ENCODE measurements around the gene PEG3. TPM values are rescaled to one million over a fixed set of nuclear protein-coding genes. Genes with fewer than 3 reads are reported as not detected.

PEG3 gene
- total and polyA plus RNA-seq, 4 donors: 2.2 to 188 (median 7.7) TPM

GRCh38 chr19:56827708-56828107 lies 12.8 kb downstream of the PEG3 start:
- WGBS: 77% methylated on average over 2 of the region's 2 CpGs
- H3K27ac ChIP-seq (ENCODE audit: low read depth in 1 of 2, low read length in 2 of 2): no peak overlapping the region
- H3K4me3 ChIP-seq (ENCODE audit: low read depth in 1 of 3, low read length in 3 of 3): no peak overlapping the region
- H3K9ac ChIP-seq (ENCODE audit: low read depth in 1 of 2, low read length in 2 of 2): no peak overlapping the region
- no peaks in the 10 kb centered on the region for H3K9me3 ChIP-seq (ENCODE audit: control insufficient read depth in 4 of 4, low read length in 3 of 4)
- TF ChIP-seq HNF4G (IDR thresholded peaks at IDR 0.05) (no peak), ATF3 (IDR thresholded peaks at IDR 0.05) (no peak)
- no peak for DNase-seq (ENCODE audit: low spot score)
- no peaks in the 10 kb centered on the region for H3K4me1 ChIP-seq (ENCODE audit: control insufficient read depth in 4 of 4, insufficient read depth in 4 of 4, low read length in 3 of 4)
- no peaks in the 10 kb centered on the region for H3K36me3 ChIP-seq (ENCODE audit: control insufficient read depth in 4 of 4, insufficient read depth in 3 of 4, low read depth in 1 of 4, low read length in 3 of 4)
- H3K27me3 ChIP-seq (ENCODE audit: control insufficient read depth in 4 of 4, insufficient read depth in 4 of 4, low read length in 3 of 4): no peaks in the 10 kb centered on the region

- no peaks in the 10 kb centered on the region for H3K9me3 ChIP-seq (ENCODE audit: control insufficient read depth in 4 of 4, low read length in 3 of 4)
- no peak for TF ChIP-seq FOXA1 (IDR thresholded peaks at IDR 0.05)
- TF ChIP-seq TAF1 (conservative IDR thresholded peaks at IDR 0.05): no peak
- no peak for TF ChIP-seq NR2F2 (IDR thresholded peaks at IDR 0.05)
- no peak for TF ChIP-seq ATF3 (IDR thresholded peaks at IDR 0.05)
- TF ChIP-seq HNF4A (conservative IDR thresholded peaks at IDR 0.05): no peak
- no peak for TF ChIP-seq HNF4G (IDR thresholded peaks at IDR 0.05)
- no peak overlapping the region for H3K9ac ChIP-seq (ENCODE audit: low read depth in 1 of 2, low read length in 2 of 2)
- H3K4me1 ChIP-seq (ENCODE audit: control insufficient read depth in 4 of 4, insufficient read depth in 4 of 4, low read length in 3 of 4): no peaks in the 10 kb centered on the region
- H3K27ac ChIP-seq (ENCODE audit: low read depth in 1 of 2, low read length in 2 of 2): no peak overlapping the region
- no peak for DNase-seq (ENCODE audit: low spot score)
- no peak overlapping the region for H3K4me3 ChIP-seq (ENCODE audit: low read depth in 1 of 3, low read length in 3 of 3)
- WGBS: 88% methylated on average over 6 of the region's 6 CpGs
- H3K27me3 ChIP-seq (ENCODE audit: control insufficient read depth in 4 of 4, insufficient read depth in 4 of 4, low read length in 3 of 4): no peaks in the 10 kb centered on the region
- H3K36me3 ChIP-seq (ENCODE audit: control insufficient read depth in 4 of 4, insufficient read depth in 3 of 4, low read depth in 1 of 4, low read length in 3 of 4): peaks cover 0 to 7% (median under 1%) of the 10 kb centered on the region in 4 donors
These were observed 16.6 kb downstream of the PEG3 start for GRCh38 chr19:56823956-56824355.

- Histone ChIP-seq H3K4me1 (ENCODE audit: control insufficient read depth in 4 of 4, insufficient read depth in 4 of 4, low read length in 3 of 4) (no peaks in the 10 kb centered on the region), H3K9ac (ENCODE audit: low read depth in 1 of 2, low read length in 2 of 2) (no peak overlapping the region), H3K9me3 (ENCODE audit: control insufficient read depth in 4 of 4, low read length in 3 of 4) (no peaks in the 10 kb centered on the region), H3K4me3 (ENCODE audit: low read depth in 1 of 3, low read length in 3 of 3) (no peak overlapping the region), H3K27me3 (ENCODE audit: control insufficient read depth in 4 of 4, insufficient read depth in 4 of 4, low read length in 3 of 4) (no peaks in the 10 kb centered on the region), H3K36me3 (ENCODE audit: control insufficient read depth in 4 of 4, insufficient read depth in 3 of 4, low read depth in 1 of 4, low read length in 3 of 4) (peaks cover 0 to 10% (median 3%) of the 10 kb centered on the region in 4 donors), H3K27ac (ENCODE audit: low read depth in 1 of 2, low read length in 2 of 2) (no peak overlapping the region)
- DNase-seq (ENCODE audit: low spot score): no peak
- no peak for TF ChIP-seq RXRA (IDR thresholded peaks at IDR 0.05)
- no peak for TF ChIP-seq GABPA (IDR thresholded peaks at IDR 0.05 in 1 of 2, conservative IDR thresholded peaks at IDR 0.05 in 1 of 2)
- no peak for TF ChIP-seq EGR1 (IDR thresholded peaks at IDR 0.05; ENCODE audit: low read depth in 2 of 2)
- no peak for TF ChIP-seq TAF1 (conservative IDR thresholded peaks at IDR 0.05)
- no peak for TF ChIP-seq FOXA2 (IDR thresholded peaks at IDR 0.05)
- TF ChIP-seq JUND (IDR thresholded peaks at IDR 0.05): no peak
- WGBS: 90% methylated on average over 12 of the region's 12 CpGs
These were observed 17.1 kb downstream of the PEG3 start for GRCh38 chr19:56823417-56823816.

GRCh38 chr19:56822755-56823154 lies 17.8 kb downstream of the PEG3 start:
- TF ChIP-seq CTCF (IDR thresholded peaks at IDR 0.05; ENCODE audit: low read depth, low read length, missing input control): no peak
- no peak for TF ChIP-seq ZBTB33 (IDR thresholded peaks at IDR 0.05)
- no peak for TF ChIP-seq FOXA2 (IDR thresholded peaks at IDR 0.05)
- TF ChIP-seq RAD21 (IDR thresholded peaks at IDR 0.05): no peak
- TF ChIP-seq REST (IDR thresholded peaks at IDR 0.05): no peak
- TF ChIP-seq RXRA (IDR thresholded peaks at IDR 0.05): no peak
- no peak for TF ChIP-seq EGR1 (IDR thresholded peaks at IDR 0.05; ENCODE audit: low read depth in 2 of 2)
- no peak for TF ChIP-seq JUND (IDR thresholded peaks at IDR 0.05)
- TF ChIP-seq YY1 (IDR thresholded peaks at IDR 0.05): no peak
- no peak for TF ChIP-seq ATF3 (IDR thresholded peaks at IDR 0.05)
- H3K27ac ChIP-seq (ENCODE audit: low read depth in 1 of 2, low read length in 2 of 2): no peak overlapping the region
- H3K4me3 ChIP-seq (ENCODE audit: low read depth in 1 of 3, low read length in 3 of 3): no peak overlapping the region
- H3K9ac ChIP-seq (ENCODE audit: low read depth in 1 of 2, low read length in 2 of 2): no peak overlapping the region
- no peaks in the 10 kb centered on the region for H3K27me3 ChIP-seq (ENCODE audit: control insufficient read depth in 4 of 4, insufficient read depth in 4 of 4, low read length in 3 of 4)
- no peaks in the 10 kb centered on the region for H3K4me1 ChIP-seq (ENCODE audit: control insufficient read depth in 4 of 4, insufficient read depth in 4 of 4, low read length in 3 of 4)
- H3K36me3 ChIP-seq (ENCODE audit: control insufficient read depth in 4 of 4, insufficient read depth in 3 of 4, low read depth in 1 of 4, low read length in 3 of 4): peaks cover 0 to 10% (median 3%) of the 10 kb centered on the region in 4 donors
- 95% methylated on average over 5 of the region's 5 CpGs for WGBS
- H3K9me3 ChIP-seq (ENCODE audit: control insufficient read depth in 4 of 4, low read length in 3 of 4): no peaks in the 10 kb centered on the region
- DNase-seq (ENCODE audit: low spot score): no peak

Data from liver (tissue), 9 donors.